Type B pancreatic cell (in vitro differentiated cells): Measurements from ENCODE around the gene TCF7L2. TPM values are rescaled to one million over a fixed set of nuclear protein-coding genes. Genes with fewer than 3 reads are reported as not detected.

ENCODE experiments used
- DNase-seq: peaks from one replicate; pipeline ENCODE4 v3.0.0; 2021; ENCODE audit warnings: mixed read lengths; ENCODE audit not compliant: unreplicated experiment; ENCODE audit errors: extremely low spot score
- H3K27ac Mint-ChIP-seq: 2 replicates; pipeline ENCODE4 v1.8.0; 2021; ENCODE audit warnings: mild to moderate bottlenecking, mixed read lengths
- H3K27me3 Mint-ChIP-seq: 2 replicates; pipeline ENCODE4 v1.8.0; 2021; ENCODE audit warnings: mixed read lengths
- H3K36me3 Mint-ChIP-seq: 2 replicates; pipeline ENCODE4 v1.8.0; 2021; ENCODE audit warnings: mixed read lengths
- H3K4me1 Mint-ChIP-seq: one replicate; pipeline ENCODE4 v1.8.0; 2021; ENCODE audit warnings: mixed read lengths; ENCODE audit not compliant: unreplicated experiment
- H3K4me3 Mint-ChIP-seq: 2 replicates; pipeline ENCODE4 v1.8.0; 2021; ENCODE audit warnings: mild to moderate bottlenecking, mixed read lengths
- H3K9me3 Mint-ChIP-seq: 2 replicates; pipeline ENCODE4 v1.8.0; 2021; ENCODE audit warnings: mixed read lengths
- total RNA-seq: library from RNA; stranded (reverse); gene quantifications from 2 replicates; pipeline ENCODE4 v1.2.1, GENCODE V29; 2021; ENCODE audit warnings: low replicate concordance
- TF ChIP-seq, protein P1 (sequence below): fragments of 200-600 bp; sonication (generic); conservative IDR thresholded peaks from 2 replicates; pipeline ENCODE4 v1.5.0; 2021; ENCODE audit warnings: antibody characterized with exemption, mild to moderate bottlenecking

Gene TCF7L2
- total RNA-seq, 1 donor from 2014 or later, result 39.7 TPM

DNA sequence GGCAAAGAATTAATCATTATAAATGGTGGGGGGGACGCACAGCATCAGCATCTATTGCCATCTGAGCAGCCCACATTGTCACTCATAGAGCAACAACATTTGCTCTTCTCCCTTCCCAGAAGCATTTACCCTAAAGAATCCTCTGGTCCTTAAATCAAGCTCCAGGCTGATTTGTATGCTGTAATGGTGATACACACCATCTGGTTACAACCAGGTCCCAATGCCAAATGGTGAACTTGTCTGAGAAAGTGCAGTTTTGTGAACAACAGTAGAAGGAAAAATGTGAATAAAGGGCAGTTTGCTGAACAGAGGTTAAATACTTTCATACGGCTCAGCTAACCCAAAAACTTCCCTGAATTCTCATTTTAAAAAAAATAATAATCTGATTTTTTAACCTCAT lies 38.8 kb upstream of the TCF7L2 start:
- H3K4me1 Mint-ChIP-seq, result peaks cover 13% of the 10 kb centered on the region
- TF ChIP-seq, protein P1, sequence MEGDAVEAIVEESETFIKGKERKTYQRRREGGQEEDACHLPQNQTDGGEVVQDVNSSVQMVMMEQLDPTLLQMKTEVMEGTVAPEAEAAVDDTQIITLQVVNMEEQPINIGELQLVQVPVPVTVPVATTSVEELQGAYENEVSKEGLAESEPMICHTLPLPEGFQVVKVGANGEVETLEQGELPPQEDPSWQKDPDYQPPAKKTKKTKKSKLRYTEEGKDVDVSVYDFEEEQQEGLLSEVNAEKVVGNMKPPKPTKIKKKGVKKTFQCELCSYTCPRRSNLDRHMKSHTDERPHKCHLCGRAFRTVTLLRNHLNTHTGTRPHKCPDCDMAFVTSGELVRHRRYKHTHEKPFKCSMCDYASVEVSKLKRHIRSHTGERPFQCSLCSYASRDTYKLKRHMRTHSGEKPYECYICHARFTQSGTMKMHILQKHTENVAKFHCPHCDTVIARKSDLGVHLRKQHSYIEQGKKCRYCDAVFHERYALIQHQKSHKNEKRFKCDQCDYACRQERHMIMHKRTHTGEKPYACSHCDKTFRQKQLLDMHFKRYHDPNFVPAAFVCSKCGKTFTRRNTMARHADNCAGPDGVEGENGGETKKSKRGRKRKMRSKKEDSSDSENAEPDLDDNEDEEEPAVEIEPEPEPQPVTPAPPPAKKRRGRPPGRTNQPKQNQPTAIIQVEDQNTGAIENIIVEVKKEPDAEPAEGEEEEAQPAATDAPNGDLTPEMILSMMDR, result no peak
- no peak overlapping the region for H3K4me3 Mint-ChIP-seq
- H3K36me3 Mint-ChIP-seq, result no peaks in the 10 kb centered on the region
- no peak for DNase-seq
- H3K27ac Mint-ChIP-seq, result no peak overlapping the region
- H3K9me3 Mint-ChIP-seq, result no peaks in the 10 kb centered on the region
- H3K27me3 Mint-ChIP-seq, result peaks cover 5% of the 10 kb centered on the region

DNA sequence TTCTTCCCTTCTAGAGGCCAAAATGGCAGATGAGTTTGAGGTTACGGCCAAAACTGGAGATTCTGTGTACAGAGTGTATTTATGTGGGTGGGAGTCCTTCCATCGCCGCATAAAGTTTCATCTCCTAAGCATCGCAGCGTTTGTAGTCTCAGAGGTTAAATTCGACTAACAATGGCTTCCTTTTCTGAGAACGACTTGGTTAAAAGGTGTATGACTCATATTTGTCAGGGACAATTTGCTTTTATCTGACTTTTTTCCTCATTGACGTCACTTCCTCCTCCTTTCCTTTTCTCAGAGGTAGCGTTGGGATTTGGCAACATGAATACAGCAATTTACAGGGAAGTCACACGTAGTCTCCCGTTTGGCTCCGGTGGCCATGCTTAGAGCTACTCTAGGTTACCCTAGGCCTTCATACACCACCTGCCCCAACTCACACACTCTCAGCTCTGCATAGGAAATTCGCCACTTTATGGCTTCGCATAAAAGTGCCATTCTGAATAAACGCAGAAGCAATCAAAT lies 37.6 kb upstream of the TCF7L2 start:
- peaks cover 5% of the 10 kb centered on the region for H3K27me3 Mint-ChIP-seq
- H3K4me3 Mint-ChIP-seq, result no peak overlapping the region
- DNase-seq, result no peak
- no peak overlapping the region for H3K27ac Mint-ChIP-seq
- no peaks in the 10 kb centered on the region for H3K9me3 Mint-ChIP-seq
- TF ChIP-seq, protein P1, result no peak
- H3K4me1 Mint-ChIP-seq, result peaks cover 13% of the 10 kb centered on the region
- no peaks in the 10 kb centered on the region for H3K36me3 Mint-ChIP-seq

DNA sequence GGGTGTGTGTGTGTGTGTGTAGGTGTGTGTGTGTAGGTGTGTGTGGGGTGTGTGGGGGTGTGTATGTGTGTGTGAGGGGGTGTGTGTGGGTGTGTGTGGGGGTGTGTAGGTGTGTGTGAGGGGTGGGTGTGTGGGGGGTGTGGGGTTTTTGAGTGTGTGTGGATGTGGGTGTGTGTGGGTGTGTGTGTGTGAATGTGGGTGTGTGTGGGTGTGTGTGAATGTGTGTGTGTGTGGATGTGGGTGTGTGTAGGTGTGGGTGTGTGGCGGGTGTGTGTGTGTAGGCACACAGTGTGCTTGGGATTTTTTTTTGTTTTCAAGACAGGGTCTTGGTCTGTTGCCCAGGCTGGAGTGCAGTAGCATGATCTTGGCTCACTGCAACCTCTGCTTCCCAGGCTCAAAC lies 36.8 kb upstream of the TCF7L2 start:
- peaks cover 5% of the 10 kb centered on the region for H3K27me3 Mint-ChIP-seq

DNA sequence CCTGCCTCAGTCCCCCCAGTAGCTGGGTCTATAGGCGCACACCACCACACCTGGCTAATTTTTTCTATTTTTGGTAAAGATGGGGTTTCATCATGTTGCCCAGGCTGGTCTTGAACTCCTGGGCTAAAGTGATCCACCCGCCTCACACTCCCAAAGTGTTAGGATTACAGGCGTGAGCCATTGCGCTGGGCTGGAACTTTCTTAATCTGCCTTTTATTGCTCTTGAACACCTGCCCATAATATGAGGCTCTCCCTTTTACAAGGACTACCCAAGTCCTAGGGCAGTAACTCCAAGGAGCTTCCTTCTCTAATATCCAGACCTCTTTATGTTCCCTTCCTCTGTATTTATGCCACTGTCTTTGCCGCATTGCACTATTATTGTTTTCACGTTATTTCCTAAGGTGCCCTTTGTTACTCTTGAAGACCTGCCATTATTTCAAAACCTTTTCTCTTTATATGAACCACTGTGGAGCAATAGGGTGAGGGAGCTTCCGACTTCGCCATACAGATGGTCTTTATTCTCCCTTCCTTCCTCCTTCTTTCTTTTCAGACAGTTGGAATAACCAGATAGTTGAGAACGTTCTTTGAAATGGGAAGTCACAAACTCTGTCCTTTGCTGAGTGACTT lies 36.3 kb upstream of the TCF7L2 start:
- no peaks in the 10 kb centered on the region for H3K9me3 Mint-ChIP-seq
- no peaks in the 10 kb centered on the region for H3K36me3 Mint-ChIP-seq
- H3K4me1 Mint-ChIP-seq, result peaks cover 13% of the 10 kb centered on the region
- H3K4me3 Mint-ChIP-seq, result no peak overlapping the region
- no peak overlapping the region for H3K27ac Mint-ChIP-seq
- TF ChIP-seq, protein P1, result no peak
- peaks cover 5% of the 10 kb centered on the region for H3K27me3 Mint-ChIP-seq
- no peak for DNase-seq

More for the DNA sequence above, 36.8 kb upstream of the TCF7L2 start:
- H3K27ac Mint-ChIP-seq, result no peak overlapping the region
- no peaks in the 10 kb centered on the region for H3K36me3 Mint-ChIP-seq
- no peaks in the 10 kb centered on the region for H3K9me3 Mint-ChIP-seq
- no peak overlapping the region for H3K4me3 Mint-ChIP-seq
- peaks cover 13% of the 10 kb centered on the region for H3K4me1 Mint-ChIP-seq
- TF ChIP-seq, protein P1, result no peak
- DNase-seq, result no peak

DNA sequence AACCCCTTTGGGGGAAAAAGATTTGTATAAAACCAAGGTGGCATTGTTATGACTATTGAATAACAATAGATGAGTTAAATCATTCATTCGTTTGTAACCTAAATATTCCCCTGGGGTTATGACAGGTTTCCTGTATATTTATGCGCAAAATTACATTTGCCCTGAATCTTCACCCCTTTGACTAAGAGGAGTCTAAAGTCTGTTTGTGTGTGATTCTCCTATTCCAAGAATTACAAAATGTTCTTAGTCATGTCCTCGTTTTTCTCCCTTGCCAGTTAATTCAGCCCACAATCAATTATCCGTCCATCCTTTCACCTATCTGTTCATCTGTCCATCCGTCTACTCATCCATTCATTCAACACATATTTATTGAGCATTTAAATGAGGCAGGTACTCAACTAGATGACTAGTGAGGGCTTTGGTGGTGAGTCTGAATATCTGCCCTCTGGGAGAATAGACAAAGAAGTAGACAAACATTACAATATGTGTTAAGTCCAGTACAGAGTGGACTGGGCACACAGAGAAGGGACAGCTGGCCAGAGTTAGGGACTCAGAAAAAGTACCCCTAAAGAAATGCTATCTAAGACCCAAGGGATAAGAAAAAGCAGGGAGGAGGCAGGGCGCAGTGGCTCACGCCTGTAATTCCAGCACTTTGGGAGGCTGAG lies 35.6 kb upstream of the TCF7L2 start:
- Mint-ChIP-seq H3K27me3 (peaks cover 5% of the 10 kb centered on the region), H3K9me3 (no peaks in the 10 kb centered on the region), H3K4me3 (no peak overlapping the region), H3K4me1 (peaks cover 13% of the 10 kb centered on the region), H3K27ac (peak overlapping the region; percentile 22), H3K36me3 (no peaks in the 10 kb centered on the region)
- no peak for DNase-seq
- TF ChIP-seq, protein P1, result no peak
